GM18502 (cell line): ENCODE measurements around the gene ZNF521.

Experiments used
- ATAC-seq: cut with Tn5 transposase; IDR thresholded peaks from one replicate; pipeline ENCODE4 v1.9.1; 2021; ENCODE audit warnings: mild to moderate bottlenecking; ENCODE audit not compliant: unreplicated experiment, poor library complexity

ZNF521 gene

GRCh38 chr18:25093141-25093540, 258.8 kb downstream of the ZNF521 start:
- ATAC-seq, result no peak

GRCh38 chr18:25089470-25089869, 262.5 kb downstream of the ZNF521 start:
- no peak for ATAC-seq

- no peak for ATAC-seq
Measured at GRCh38 chr18:25086876-25087275, 265.1 kb downstream of the ZNF521 start.

GRCh38 chr18:25081001-25081400, 271.0 kb downstream of the ZNF521 start:
- ATAC-seq, result no peak

GRCh38 chr18:25080211-25080610, 271.8 kb downstream of the ZNF521 start:
- ATAC-seq, result no peak

- no peak for ATAC-seq
Measured at GRCh38 chr18:25077944-25078723, 273.8 kb downstream of the ZNF521 start.

GRCh38 chr18:25077038-25077943, 274.7 kb downstream of the ZNF521 start:
- ATAC-seq, result no peak

- ATAC-seq, result no peak
Measured at GRCh38 chr18:25075783-25076182, 276.2 kb downstream of the ZNF521 start.

- no peak for ATAC-seq
Measured at GRCh38 chr18:25075331-25075730, 276.6 kb downstream of the ZNF521 start.

GRCh38 chr18:25074925-25075324, 277.0 kb downstream of the ZNF521 start:
- ATAC-seq, result no peak

- no peak for ATAC-seq
Measured at GRCh38 chr18:25072205-25072604, 279.8 kb downstream of the ZNF521 start.

- no peak for ATAC-seq
Measured at GRCh38 chr18:25067275-25068025, 284.5 kb downstream of the ZNF521 start.

GRCh38 chr18:25066516-25066915, 285.4 kb downstream of the ZNF521 start:
- ATAC-seq, result no peak

- no peak for ATAC-seq
Measured at GRCh38 chr18:25062720-25063119, 289.2 kb downstream of the ZNF521 start.

GRCh38 chr18:25061395-25061794, 290.6 kb downstream of the ZNF521 start:
- ATAC-seq, result no peak

GRCh38 chr18:25058521-25058920, 293.4 kb downstream of the ZNF521 start:
- no peak for ATAC-seq

- ATAC-seq, result no peak
Measured at GRCh38 chr18:25057491-25058050, 294.4 kb downstream of the ZNF521 start.

- no peak for ATAC-seq
Measured at GRCh38 chr18:25056429-25056828, 295.5 kb downstream of the ZNF521 start.

- no peak for ATAC-seq
Measured at GRCh38 chr18:25055076-25055475, 296.9 kb downstream of the ZNF521 start.

GRCh38 chr18:25053466-25053865, 298.5 kb downstream of the ZNF521 start:
- ATAC-seq, result no peak
